C4-2B (cell line): Measurements from ENCODE around the gene PPM1G.
"Not testable (repeated sequence)": the region's sequence is repeated elsewhere in the genome, so short reads cannot be mapped to it uniquely, and the experiment has no call there.

Experiments
- H3K27ac ChIP-seq: fragments of 450-650 bp; 2 replicates; pipeline ENCODE4 v1.5.1; 2017
- CTCF ChIP-seq: fragments of 450-650 bp; conservative IDR thresholded peaks from 2 replicates; pipeline ENCODE4 v1.5.1; 2017; ENCODE audit warnings: mild to moderate bottlenecking
- ZFX ChIP-seq: fragments of 450-650 bp; IDR thresholded peaks from 2 replicates; pipeline ENCODE4 v1.6.1; 2017

PPM1G gene

GRCh38 chr2:27428213-27428977 lies 19.0 kb upstream of the PPM1G start, which contains the start of gene NRBP1:
NRBP1 (plus strand) TSS chr2:27428631; CDS start chr2:27433274, 4,643 bp downstream.
- H3K27ac ChIP-seq: peak within 1 kb of the TSS; percentile 93
- no peak for TF ChIP-seq CTCF
- TF ChIP-seq ZFX: peak; percentile 80

GRCh38 chr2:27427863-27428212 lies 18.4 kb upstream of the PPM1G start:
- peak overlapping the region; percentile 93 for H3K27ac ChIP-seq
- TF ChIP-seq ZFX: no peak
- no peak for TF ChIP-seq CTCF

GRCh38 chr2:27425039-27425438 lies 15.6 kb upstream of the PPM1G start:
- H3K27ac ChIP-seq: not testable (repeated sequence)

- no peak for TF ChIP-seq CTCF
- TF ChIP-seq ZFX: no peak
- H3K27ac ChIP-seq: no peak overlapping the region
Measured at GRCh38 chr2:27422958-27423357, 13.6 kb upstream of the PPM1G start.

GRCh38 chr2:27421660-27422250 lies 12.4 kb upstream of the PPM1G start:
- TF ChIP-seq ZFX (no peak), CTCF (no peak)

GRCh38 chr2:27420996-27421395 lies 11.6 kb upstream of the PPM1G start:
- no peak for TF ChIP-seq ZFX
- TF ChIP-seq CTCF: no peak
- peak overlapping the region; percentile 69 for H3K27ac ChIP-seq

More at GRCh38 chr2:27421660-27422250, 12.4 kb upstream of the PPM1G start:
- H3K27ac ChIP-seq: peak overlapping the region; percentile 30

GRCh38 chr2:27416151-27416550 lies 6.8 kb upstream of the PPM1G start:
- TF ChIP-seq ZFX (no peak), CTCF (no peak)
- H3K27ac ChIP-seq: no peak overlapping the region
